ENCODE results near the gene LST1. TPM values are rescaled to one million over a fixed set of nuclear protein-coding genes. Genes with fewer than 3 reads are reported as not detected.
A peak's percentile ranks its signal among the peaks of the same experiment; 100 is the strongest.

LST1 gene
- polyA plus RNA-seq, 3 donors, result 4.4 to 6.5 (median 6.3) TPM

- DNase-seq (ENCODE audit: extremely low read depth in 1 of 11, low read depth in 9 of 11, low spot score in 4 of 11), result no peak
Measured at GRCh38 chr6:31609519-31610406, 23.7 kb downstream of the LST1 start.

DNA sequence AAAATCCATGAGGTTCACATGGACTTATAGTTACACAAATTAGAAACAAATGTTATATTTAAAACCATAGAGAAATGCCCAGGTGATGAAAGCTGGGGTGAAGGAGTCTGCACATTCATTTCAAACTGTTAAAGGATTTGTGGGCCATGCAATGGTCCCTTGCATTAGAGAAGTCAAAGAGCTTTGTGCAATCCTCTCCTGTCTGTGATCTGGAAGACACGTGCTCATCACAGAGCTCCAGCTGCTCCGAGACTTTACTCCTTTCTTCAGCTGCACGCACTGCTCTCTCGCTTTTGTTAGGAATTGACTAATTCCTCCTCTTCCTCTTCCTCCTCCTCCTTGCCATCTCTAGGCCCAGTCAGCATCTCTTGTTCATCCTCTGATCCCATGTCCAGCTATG lies 24.9 kb downstream of the LST1 start:
- no peak for DNase-seq (ENCODE audit: extremely low read depth in 1 of 11, low read depth in 9 of 11, low spot score in 4 of 11)

DNA sequence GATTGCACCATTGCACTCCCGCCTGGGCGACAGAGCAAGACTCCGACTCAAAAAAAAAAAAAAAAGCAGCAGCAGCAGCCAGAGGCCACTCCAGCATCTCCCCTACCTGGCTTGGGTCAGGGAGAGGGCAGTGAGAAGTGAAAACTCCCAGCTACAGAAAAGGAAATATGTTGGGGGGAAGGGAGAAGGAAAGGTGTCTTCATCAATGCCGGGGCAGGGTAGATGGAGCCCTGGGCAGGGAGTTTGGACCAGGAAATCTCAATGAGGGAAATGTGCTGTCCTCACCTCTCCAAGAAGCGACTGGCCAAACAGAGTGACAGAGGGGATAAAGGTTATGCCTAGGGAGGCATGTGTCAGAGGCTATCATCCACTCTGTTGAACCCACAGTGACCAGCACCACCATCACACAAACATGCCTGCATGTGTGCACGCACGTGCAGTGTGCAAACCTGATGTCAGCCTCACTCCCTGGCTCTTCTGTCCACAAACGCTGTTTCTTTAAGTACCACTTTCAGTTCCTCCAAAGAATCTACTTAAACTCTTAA lies 28.1 kb downstream of the LST1 start:
- DNase-seq (ENCODE audit: extremely low read depth in 1 of 11, low read depth in 9 of 11, low spot score in 4 of 11), result no peak

DNA sequence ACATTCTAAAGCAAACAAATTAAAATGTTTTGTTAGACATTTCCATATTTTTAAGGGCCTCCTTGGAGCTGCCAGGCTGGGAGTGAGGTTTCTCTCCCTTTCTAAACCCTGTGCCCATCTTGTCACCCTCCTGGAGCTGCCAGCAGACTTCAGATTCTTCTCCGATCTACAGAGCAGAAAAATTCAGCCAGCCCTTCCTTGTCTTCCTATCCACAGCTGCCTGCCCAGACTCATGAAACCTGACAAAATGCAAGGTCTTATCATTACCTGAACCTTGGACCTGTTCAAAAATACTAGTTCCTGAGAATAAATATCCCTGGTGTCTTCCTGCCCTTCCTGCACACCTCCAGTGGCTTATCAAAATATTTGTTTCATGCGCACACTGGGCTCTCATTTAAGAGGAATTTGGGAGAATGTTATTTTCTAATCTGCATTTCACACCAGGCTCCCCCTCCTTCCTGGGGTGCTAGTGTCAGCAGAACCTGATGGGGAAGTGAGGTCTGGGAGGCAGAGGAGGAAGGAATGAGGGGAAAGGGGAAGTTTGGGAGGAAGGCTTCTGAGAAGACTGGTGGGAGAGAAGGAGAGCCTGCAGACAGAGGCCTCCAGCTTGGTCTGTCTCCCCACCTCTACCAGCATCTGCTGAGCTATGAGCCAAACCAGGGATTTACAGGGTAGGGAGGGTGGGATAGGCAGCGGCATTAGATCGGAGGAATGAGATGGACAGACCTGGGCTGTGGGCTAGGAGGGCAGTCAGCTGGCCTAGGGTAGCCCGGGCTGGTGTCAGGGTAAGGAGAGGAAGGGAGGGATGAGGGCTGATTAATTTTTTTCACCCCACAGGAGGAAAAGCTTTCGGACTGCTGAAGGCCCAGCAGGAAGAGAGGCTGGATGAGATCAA lies 28.9 kb downstream of the LST1 start, which contains the start of gene AIF1:
Gene AIF1 (plus strand): TSS at position 551 of the 895 bp plus-strand sequence. CDS start 96 bp downstream, at position 647.
- DNase-seq (ENCODE audit: extremely low read depth in 1 of 11, low read depth in 9 of 11, low spot score in 4 of 11), result no peak

DNA sequence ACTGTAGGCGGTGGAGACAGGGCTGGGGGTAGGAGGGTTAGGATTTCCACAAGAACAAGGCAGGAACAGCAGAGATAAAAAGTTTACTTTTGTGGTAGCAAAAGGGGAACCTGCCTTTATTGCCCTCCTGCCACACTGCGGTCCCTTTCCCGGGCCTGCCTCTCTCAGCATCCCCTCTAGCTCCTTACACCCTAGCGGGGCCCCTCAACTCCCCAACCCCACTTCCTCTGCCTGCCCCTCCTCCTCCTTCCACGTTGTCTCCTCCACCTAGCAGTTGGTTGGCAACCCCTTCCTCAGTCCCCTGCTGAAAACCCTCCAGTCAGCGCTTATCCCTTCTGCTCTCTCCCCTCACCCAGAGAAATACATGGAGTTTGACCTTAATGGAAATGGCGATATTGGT lies 29.7 kb downstream of the LST1 start:
- no peak for DNase-seq (ENCODE audit: extremely low read depth in 1 of 11, low read depth in 9 of 11, low spot score in 4 of 11)

DNA sequence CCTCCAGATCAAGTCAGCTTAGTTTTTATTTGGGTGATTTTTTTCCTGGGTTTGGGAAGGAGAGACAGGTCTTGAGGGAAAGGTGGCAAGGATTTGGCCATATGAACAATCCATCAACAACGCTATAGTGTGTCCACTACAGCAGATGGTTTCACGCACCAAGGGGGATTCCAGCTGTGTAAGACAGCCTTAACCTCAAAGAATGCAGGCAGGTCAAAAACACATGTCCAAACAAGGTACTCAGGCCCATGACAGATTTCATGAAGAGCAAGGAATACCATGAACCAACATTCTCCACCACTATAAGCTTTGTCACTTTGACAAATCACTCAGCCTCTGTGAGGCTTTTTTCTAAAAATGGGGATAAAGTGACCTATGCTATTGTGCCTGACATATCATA lies 30.9 kb downstream of the LST1 start:
- no peak for DNase-seq (ENCODE audit: extremely low read depth in 1 of 11, low read depth in 9 of 11, low spot score in 4 of 11)

DNA sequence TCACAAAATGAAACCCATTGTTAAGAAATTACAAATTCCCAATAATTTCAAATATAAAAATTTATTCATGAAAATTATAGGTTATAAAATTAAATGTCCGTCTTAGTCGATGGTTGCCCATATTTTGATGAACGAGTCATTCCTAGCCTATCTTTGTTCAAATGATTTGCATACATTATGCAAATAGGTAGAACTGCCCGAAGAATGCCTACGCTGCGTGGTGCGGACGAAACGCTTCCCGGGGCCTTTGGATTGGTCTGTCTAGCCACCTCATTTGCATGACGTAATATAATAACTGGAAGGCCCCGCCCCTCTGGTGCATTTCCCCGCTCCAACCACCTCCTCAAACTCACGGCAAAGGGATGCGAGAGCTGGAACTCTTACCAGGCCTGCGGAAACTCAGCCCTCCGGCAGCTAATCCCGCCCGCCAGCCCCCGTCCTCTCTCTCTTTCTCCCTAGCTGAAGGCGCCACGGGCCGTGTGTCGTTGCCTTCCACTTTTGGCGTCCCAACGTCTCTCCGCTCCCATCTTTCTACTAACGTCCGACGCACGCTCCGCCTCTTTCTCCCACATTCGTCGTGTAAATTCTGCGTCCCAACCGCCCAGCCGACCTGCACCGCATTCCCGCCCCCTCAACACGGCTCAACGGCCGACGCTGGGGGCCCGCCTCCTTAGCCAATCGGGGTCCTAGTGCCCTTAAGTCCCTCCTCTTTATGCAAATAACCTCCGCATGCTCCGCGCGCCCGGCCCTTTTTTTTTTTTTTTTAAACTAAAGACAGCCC lies 33.9 kb downstream of the LST1 start:
- DNase-seq (ENCODE audit: extremely low read depth in 1 of 11, low read depth in 9 of 11, low spot score in 4 of 11), result peak; percentile 96 to 99 (median 98)

GRCh38 chr6:31620586-31621319 lies 34.7 kb downstream of the LST1 start, which contains the start of gene PRRC2A:
Gene PRRC2A, plus strand, starts transcription at chr6:31620715. Its CDS starts 2,075 bp downstream, at chr6:31622790.
- peak in 9 of 11 donors; percentile 28 to 75 (median 58) for DNase-seq (ENCODE audit: extremely low read depth in 1 of 11, low read depth in 9 of 11, low spot score in 4 of 11)

DNA sequence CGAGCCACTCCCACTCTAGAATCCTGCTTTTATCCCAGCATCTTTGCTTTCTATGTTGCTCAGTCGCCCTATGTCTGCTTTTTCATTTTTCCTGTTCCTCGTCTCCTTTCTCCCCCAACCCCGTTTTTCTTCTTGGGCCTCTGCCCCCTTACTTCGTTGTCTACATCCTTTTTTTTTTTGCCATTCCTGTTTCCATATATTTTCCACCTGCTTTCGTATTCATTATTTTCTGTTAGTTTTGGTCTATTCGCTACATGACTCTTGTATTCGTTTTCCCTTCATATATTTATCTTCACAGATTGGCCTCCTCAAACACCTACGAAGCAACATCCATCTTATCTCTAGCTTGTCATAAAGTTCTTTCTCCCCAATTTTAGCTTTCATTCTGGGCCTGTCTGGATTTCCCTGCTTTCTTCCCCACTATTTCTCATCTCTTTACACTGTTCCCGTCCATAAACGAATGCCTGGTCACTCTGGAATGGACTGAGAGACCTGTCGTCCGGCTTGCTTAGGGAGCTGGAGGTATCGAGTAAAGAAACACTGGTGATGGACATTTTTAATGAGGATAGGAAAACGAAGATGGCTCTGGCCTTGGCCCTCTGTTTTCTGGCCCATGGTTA lies 35.4 kb downstream of the LST1 start:
- DNase-seq (ENCODE audit: extremely low read depth in 1 of 11, low read depth in 9 of 11, low spot score in 4 of 11), result no peak

GRCh38 chr6:31621991-31622390 lies 35.9 kb downstream of the LST1 start:
- DNase-seq (ENCODE audit: extremely low read depth in 1 of 11, low read depth in 9 of 11, low spot score in 4 of 11), result no peak

DNA sequence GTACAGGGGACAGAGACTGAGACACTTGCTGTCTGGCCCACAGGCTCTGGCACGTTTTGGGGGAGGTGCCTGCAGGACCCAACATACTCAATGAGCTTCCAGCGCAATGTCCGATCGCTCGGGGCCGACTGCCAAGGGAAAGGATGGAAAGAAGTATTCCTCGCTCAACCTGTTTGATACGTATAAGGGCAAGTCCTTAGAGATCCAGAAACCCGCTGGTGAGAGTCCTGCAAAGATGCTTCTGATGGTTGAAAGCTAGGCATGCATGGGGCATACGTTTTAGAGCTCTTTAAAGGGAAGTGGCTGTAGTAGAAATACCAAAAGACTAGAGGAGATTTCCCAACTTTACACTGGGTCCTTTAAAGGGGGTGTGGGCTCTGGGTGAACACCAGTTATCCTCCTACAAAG lies 36.6 kb downstream of the LST1 start:
- no peak for DNase-seq (ENCODE audit: extremely low read depth in 1 of 11, low read depth in 9 of 11, low spot score in 4 of 11)

DNA sequence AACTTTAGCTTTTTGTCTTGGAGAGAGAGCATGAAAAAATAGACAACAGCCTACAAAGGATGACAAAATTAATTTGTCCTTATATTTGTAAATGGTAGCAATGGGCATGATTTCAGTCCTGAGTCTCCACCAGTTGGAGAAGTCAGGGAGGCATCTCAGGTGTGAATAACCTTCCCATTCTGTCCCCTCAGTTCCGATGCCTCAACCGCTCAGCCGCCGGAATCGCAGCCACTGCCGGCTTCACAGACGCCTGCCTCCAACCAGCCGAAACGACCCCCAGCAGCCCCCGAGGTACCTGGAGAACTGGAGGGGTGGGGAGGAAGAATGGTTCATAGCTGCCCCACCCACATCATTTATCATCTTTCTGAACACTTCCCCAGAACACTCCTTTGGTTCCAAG lies 38.0 kb downstream of the LST1 start:
- no peak for DNase-seq (ENCODE audit: extremely low read depth in 1 of 11, low read depth in 9 of 11, low spot score in 4 of 11)

DNA sequence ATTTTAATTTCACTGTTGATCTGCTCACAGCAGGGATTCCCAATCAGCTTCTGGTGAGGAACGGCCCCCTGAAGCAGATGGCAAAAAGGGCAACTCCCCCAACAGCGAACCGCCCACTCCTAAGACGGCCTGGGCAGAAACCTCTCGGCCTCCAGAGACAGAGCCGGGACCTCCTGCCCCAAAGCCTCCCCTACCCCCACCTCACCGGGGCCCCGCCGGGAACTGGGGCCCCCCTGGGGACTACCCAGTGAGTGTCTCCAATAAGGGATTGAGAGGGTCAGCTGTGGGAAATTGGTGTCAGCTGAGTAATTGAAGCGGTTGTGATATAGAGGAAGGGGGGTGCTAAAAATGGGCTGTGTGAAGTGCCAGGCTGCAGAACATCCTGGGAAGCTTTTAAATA lies 40.9 kb downstream of the LST1 start:
- DNase-seq (ENCODE audit: extremely low read depth in 1 of 11, low read depth in 9 of 11, low spot score in 4 of 11), result no peak

DNA sequence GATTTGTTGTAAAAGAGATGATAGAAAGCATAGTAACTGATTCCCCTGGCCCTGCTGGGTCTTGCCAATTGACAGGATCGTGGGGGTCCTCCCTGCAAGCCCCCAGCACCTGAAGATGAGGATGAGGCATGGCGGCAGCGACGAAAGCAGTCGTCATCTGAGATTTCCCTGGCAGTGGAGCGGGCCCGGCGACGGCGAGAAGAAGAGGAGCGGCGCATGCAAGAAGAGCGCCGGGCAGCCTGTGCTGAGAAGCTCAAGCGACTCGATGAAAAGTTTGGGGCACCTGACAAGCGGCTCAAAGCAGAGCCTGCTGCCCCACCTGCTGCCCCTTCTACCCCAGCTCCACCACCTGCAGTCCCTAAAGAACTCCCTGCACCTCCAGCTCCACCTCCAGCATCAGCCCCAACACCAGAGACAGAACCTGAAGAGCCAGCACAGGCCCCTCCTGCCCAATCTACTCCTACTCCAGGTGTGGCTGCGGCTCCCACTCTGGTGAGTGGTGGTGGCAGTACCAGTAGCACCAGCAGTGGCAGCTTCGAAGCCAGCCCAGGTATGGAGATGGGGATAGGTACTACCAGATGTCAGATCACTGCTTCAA lies 41.7 kb downstream of the LST1 start:
- DNase-seq (ENCODE audit: extremely low read depth in 1 of 11, low read depth in 9 of 11, low spot score in 4 of 11), result no peak

GRCh38 chr6:31629014-31629413 lies 42.9 kb downstream of the LST1 start:
- no peak for DNase-seq (ENCODE audit: extremely low read depth in 1 of 11, low read depth in 9 of 11, low spot score in 4 of 11)

DNA sequence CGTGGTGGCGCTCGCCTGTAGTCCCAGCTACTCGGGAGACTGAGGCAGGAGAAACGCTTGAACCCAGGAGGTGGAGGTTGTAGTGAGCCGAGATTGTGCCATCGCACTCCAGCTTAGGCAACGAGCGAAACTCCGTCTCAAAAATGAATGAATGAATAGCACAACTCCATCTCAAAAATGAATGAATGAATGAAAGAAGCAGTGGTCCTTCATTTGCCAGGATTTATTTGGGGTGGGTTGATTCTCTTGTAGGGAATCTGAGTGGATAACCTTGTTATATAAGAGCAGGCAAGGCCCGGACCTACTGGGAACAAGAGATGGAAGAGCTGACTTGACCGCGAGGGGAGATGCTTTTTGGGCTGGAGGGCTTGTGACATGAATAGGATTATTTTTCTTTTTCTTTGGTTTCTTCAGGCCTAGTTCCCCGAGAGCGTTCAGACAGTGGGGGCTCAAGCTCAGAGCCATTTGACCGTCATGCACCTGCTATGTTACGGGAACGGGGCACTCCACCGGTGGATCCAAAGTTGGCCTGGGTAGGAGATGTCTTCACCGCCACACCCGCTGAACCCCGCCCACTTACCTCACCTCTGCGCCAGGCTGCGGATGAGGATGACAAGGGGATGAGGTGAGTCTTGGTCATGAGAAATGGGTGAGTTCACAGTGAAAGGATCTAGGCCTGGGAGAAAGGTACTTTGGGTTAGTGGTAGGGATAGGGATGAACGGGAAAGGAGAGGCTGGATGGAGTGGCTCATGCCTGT lies 44.3 kb downstream of the LST1 start:
- DNase-seq (ENCODE audit: extremely low read depth in 1 of 11, low read depth in 9 of 11, low spot score in 4 of 11), result no peak

DNA sequence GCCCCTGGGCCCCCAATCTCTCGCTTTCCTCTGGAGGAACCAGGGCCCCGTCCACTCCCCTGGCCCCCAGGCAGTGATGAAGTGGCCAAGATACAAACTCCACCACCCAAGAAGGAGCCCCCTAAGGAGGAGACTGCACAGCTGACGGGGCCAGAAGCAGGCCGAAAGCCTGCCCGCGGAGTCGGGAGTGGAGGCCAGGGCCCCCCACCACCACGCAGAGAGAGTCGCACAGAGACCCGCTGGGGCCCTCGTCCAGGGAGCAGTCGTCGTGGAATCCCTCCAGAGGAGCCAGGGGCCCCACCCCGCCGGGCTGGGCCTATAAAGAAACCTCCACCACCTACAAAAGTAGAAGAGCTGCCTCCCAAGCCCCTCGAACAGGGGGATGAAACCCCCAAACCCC lies 45.1 kb downstream of the LST1 start:
- no peak for DNase-seq (ENCODE audit: extremely low read depth in 1 of 11, low read depth in 9 of 11, low spot score in 4 of 11)
